Measurements from ENCODE around the gene KIF19.

KIF19 gene

GRCh38 chr17:74303305-74303704 lies 22.7 kb upstream of the KIF19 start:
- no peak for DNase-seq (ENCODE audit: low read depth in 2 of 2)

GRCh38 chr17:74304184-74304583 lies 21.8 kb upstream of the KIF19 start:
- no peak for DNase-seq (ENCODE audit: low read depth in 2 of 2)

- DNase-seq (ENCODE audit: low read depth in 2 of 2), result no peak
These were observed 20.0 kb upstream of the KIF19 start for GRCh38 chr17:74305865-74306654.

GRCh38 chr17:74307984-74308773 lies 17.8 kb upstream of the KIF19 start:
- no peak for DNase-seq (ENCODE audit: low read depth in 2 of 2)

- DNase-seq (ENCODE audit: low read depth in 2 of 2), result no peak
These were observed 16.1 kb upstream of the KIF19 start for GRCh38 chr17:74309902-74310301.

GRCh38 chr17:74314877-74315276 lies 11.1 kb upstream of the KIF19 start:
- DNase-seq (ENCODE audit: low read depth in 2 of 2), result no peak

- no peak for DNase-seq (ENCODE audit: low read depth in 2 of 2)
These were observed 9.8 kb upstream of the KIF19 start for GRCh38 chr17:74316220-74316619.

- DNase-seq (ENCODE audit: low read depth in 2 of 2), result no peak
These were observed 9.0 kb upstream of the KIF19 start for GRCh38 chr17:74317071-74317470.

- DNase-seq (ENCODE audit: low read depth in 2 of 2), result no peak
These were observed 7.6 kb upstream of the KIF19 start for GRCh38 chr17:74318391-74318790.

- no peak for DNase-seq (ENCODE audit: low read depth in 2 of 2)
These were observed 1.5 kb upstream of the KIF19 start for GRCh38 chr17:74324521-74324920.

- no peak for DNase-seq (ENCODE audit: low read depth in 2 of 2)
These were observed 667 bp upstream of the KIF19 start for GRCh38 chr17:74325376-74325742.

GRCh38 chr17:74326506-74326905 lies 480 bp downstream of the KIF19 start:
- no peak for DNase-seq (ENCODE audit: low read depth in 2 of 2)

- DNase-seq (ENCODE audit: low read depth in 2 of 2), result no peak
These were observed 2.5 kb downstream of the KIF19 start for GRCh38 chr17:74328487-74328886.

- no peak for DNase-seq (ENCODE audit: low read depth in 2 of 2)
These were observed 3.4 kb downstream of the KIF19 start for GRCh38 chr17:74329378-74329777.

- DNase-seq (ENCODE audit: low read depth in 2 of 2), result no peak
These were observed 4.4 kb downstream of the KIF19 start for GRCh38 chr17:74330446-74330845.

- DNase-seq (ENCODE audit: low read depth in 2 of 2), result no peak
These were observed 6.1 kb downstream of the KIF19 start for GRCh38 chr17:74332017-74332650.

- no peak for DNase-seq (ENCODE audit: low read depth in 2 of 2)
These were observed 6.8 kb downstream of the KIF19 start for GRCh38 chr17:74332763-74333283.

- no peak for DNase-seq (ENCODE audit: low read depth in 2 of 2)
These were observed 8.5 kb downstream of the KIF19 start for GRCh38 chr17:74334393-74335039.

- no peak for DNase-seq (ENCODE audit: low read depth in 2 of 2)
These were observed 9.6 kb downstream of the KIF19 start for GRCh38 chr17:74335529-74336062.

- no peak for DNase-seq (ENCODE audit: low read depth in 2 of 2)
These were observed 10.3 kb downstream of the KIF19 start for GRCh38 chr17:74336307-74336706.

GRCh38 chr17:74337834-74338500 lies 11.9 kb downstream of the KIF19 start:
- no peak for DNase-seq (ENCODE audit: low read depth in 2 of 2)
